HL-60 (cell line): Measurements from ENCODE around the gene DISP3.

Experiments
- DNase-seq, 2 experiments: peaks; one replicate each; pipeline ENCODE4 v3.0.0-alpha.2; 2010 to 2020; ENCODE audit warnings: low read depth in 1 of 2, low spot score in 1 of 2
- H3K27ac ChIP-seq: fragments of 250-450 bp; sonication (Bioruptor Pico); replicated peaks from 2 replicates; pipeline ENCODE4 v1.5.1; 2020; ENCODE audit warnings: mild to moderate bottlenecking, moderate library complexity
- H3K27me3 ChIP-seq: fragments of 250-450 bp; sonication (Bioruptor Pico); 2 replicates; pipeline ENCODE4 v1.5.1; 2021; ENCODE audit warnings: mild to moderate bottlenecking, moderate library complexity; ENCODE audit not compliant: insufficient read depth, poor library complexity, severe bottlenecking
- H3K4me3 ChIP-seq: replicated peaks from 2 replicates; pipeline ENCODE4 v1.5.1; 2011; ENCODE audit warnings: mild to moderate bottlenecking, control low read depth, low read length; ENCODE audit not compliant: insufficient read depth
- CTCF ChIP-seq: IDR thresholded peaks from one replicate; pipeline ENCODE4 v1.5.1; 2011; ENCODE audit warnings: low read length, control low read depth, inconsistent platforms; ENCODE audit not compliant: insufficient read depth
- GABPA ChIP-seq: IDR thresholded peaks from 2 replicates; pipeline ENCODE4 v1.6.1; 2012; ENCODE audit warnings: low read depth
- POLR2AphosphoS5 ChIP-seq: IDR thresholded peaks from 2 replicates; pipeline ENCODE4 v1.6.1; 2012; ENCODE audit warnings: low read depth
- REST ChIP-seq: IDR thresholded peaks from 2 replicates; pipeline ENCODE4 v1.6.1; 2012; ENCODE audit warnings: low read depth; ENCODE audit not compliant: insufficient replicate concordance
- SPI1 ChIP-seq: IDR thresholded peaks from 2 replicates; pipeline ENCODE4 v1.6.1; 2012; ENCODE audit warnings: low read depth, mild to moderate bottlenecking, borderline replicate concordance

DISP3 gene

GRCh38 chr1:11569954-11570353 lies 91.0 kb downstream of the DISP3 start:
- H3K4me3 ChIP-seq, result no peak overlapping the region
- no peak for TF ChIP-seq CTCF
- no peak for TF ChIP-seq REST
- TF ChIP-seq POLR2AphosphoS5, result no peak
- TF ChIP-seq SPI1, result no peak
- TF ChIP-seq GABPA, result no peak
- H3K27me3 ChIP-seq, result no peaks in the 10 kb centered on the region
- H3K27ac ChIP-seq, result no peak overlapping the region
- no peak for DNase-seq

- DNase-seq, result no peak
- no peaks in the 10 kb centered on the region for H3K27me3 ChIP-seq
Observed at GRCh38 chr1:11570821-11571380, 91.9 kb downstream of the DISP3 start.

More at GRCh38 chr1:11570821-11571380, 91.9 kb downstream of the DISP3 start:
- Histone ChIP-seq H3K27ac (no peak overlapping the region), H3K4me3 (no peak overlapping the region)
- TF ChIP-seq POLR2AphosphoS5 (no peak), GABPA (no peak), REST (no peak), SPI1 (no peak), CTCF (no peak)
